DND-41 (cell line): ENCODE measurements around the gene SLC12A6.

ENCODE experiments used
- EZH2 ChIP-seq: IDR thresholded peaks from 3 replicates; pipeline ENCODE4 v1.6.1; 2012; ENCODE audit warnings: borderline replicate concordance, low read depth, mild to moderate bottlenecking, moderate library complexity, low read length, inconsistent platforms; ENCODE audit not compliant: severe bottlenecking
- TF ChIP-seq, protein P1 (sequence below): IDR thresholded peaks from 2 replicates; pipeline ENCODE4 v1.5.1; 2012; ENCODE audit warnings: borderline replicate concordance, low read length, moderate library complexity, mild to moderate bottlenecking; ENCODE audit not compliant: poor library complexity, severe bottlenecking; ENCODE audit errors: extremely low read depth

GRCh38 chr15:34233614-34234013, 104.0 kb downstream of the SLC12A6 start:
- no peak for TF ChIP-seq EZH2
- TF ChIP-seq, protein P1, sequence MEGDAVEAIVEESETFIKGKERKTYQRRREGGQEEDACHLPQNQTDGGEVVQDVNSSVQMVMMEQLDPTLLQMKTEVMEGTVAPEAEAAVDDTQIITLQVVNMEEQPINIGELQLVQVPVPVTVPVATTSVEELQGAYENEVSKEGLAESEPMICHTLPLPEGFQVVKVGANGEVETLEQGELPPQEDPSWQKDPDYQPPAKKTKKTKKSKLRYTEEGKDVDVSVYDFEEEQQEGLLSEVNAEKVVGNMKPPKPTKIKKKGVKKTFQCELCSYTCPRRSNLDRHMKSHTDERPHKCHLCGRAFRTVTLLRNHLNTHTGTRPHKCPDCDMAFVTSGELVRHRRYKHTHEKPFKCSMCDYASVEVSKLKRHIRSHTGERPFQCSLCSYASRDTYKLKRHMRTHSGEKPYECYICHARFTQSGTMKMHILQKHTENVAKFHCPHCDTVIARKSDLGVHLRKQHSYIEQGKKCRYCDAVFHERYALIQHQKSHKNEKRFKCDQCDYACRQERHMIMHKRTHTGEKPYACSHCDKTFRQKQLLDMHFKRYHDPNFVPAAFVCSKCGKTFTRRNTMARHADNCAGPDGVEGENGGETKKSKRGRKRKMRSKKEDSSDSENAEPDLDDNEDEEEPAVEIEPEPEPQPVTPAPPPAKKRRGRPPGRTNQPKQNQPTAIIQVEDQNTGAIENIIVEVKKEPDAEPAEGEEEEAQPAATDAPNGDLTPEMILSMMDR, result no peak
